Kidney epithelial cell (primary cell): Measurements from ENCODE around the gene REST. TPM values are rescaled to one million over a fixed set of nuclear protein-coding genes. Genes with fewer than 3 reads are reported as not detected.

Experiments
- DNase-seq: peaks from one replicate; pipeline ENCODE4 v3.0.0-alpha.2; 2010; ENCODE audit warnings: low read depth
- H3K27me3 ChIP-seq: 2 replicates; pipeline ENCODE4 v1.6.0; 2011; ENCODE audit warnings: low read length; ENCODE audit not compliant: control insufficient read depth, insufficient read depth
- H3K36me3 ChIP-seq: 2 replicates; pipeline ENCODE4 v1.5.1; 2011; ENCODE audit warnings: low read length; ENCODE audit not compliant: control insufficient read depth, insufficient read depth
- H3K4me3 ChIP-seq: 2 replicates; pipeline ENCODE4 v1.5.1; 2011; ENCODE audit warnings: low read depth, mild to moderate bottlenecking, control low read depth, low read length
- total RNA-seq: library from RNA; depleted of rRNA; stranded (reverse); fragments of >200 nt; gene quantifications from 2 replicates; pipeline ENCODE4 v1.2.3, GENCODE V29; 2015
- TF ChIP-seq, protein P1 (sequence below): IDR thresholded peaks from 2 replicates; pipeline ENCODE4 v1.5.1; 2011; ENCODE audit warnings: mild to moderate bottlenecking, moderate library complexity, low read length, control low read depth, inconsistent platforms; ENCODE audit not compliant: insufficient read depth, poor library complexity, severe bottlenecking

REST gene
- total RNA-seq, 1 donor from 2014 or later: 46.0 TPM

DNA sequence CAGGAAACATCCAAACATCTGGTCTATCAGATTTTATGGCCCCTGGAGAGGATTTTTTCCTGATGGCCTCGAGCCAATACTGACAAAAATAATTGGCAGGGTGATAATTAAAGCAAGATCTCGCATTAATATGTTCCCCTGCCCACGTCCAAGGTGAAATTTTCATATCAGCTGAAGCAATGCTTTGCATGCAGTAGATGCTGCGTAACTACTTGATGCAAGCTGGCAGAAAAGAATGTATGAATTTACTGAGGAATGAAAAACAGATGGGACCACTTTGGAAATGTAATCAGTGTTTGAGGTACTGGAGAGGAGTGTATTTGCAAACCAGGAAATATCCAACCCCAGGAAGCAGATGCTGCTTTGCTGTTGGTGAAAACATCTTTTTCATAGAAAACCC is 36.8 kb upstream of the REST start:
- Histone ChIP-seq H3K36me3 (no peaks in the 10 kb centered on the region), H3K27me3 (no peaks in the 10 kb centered on the region), H3K4me3 (no peak overlapping the region)
- TF ChIP-seq, protein P1, sequence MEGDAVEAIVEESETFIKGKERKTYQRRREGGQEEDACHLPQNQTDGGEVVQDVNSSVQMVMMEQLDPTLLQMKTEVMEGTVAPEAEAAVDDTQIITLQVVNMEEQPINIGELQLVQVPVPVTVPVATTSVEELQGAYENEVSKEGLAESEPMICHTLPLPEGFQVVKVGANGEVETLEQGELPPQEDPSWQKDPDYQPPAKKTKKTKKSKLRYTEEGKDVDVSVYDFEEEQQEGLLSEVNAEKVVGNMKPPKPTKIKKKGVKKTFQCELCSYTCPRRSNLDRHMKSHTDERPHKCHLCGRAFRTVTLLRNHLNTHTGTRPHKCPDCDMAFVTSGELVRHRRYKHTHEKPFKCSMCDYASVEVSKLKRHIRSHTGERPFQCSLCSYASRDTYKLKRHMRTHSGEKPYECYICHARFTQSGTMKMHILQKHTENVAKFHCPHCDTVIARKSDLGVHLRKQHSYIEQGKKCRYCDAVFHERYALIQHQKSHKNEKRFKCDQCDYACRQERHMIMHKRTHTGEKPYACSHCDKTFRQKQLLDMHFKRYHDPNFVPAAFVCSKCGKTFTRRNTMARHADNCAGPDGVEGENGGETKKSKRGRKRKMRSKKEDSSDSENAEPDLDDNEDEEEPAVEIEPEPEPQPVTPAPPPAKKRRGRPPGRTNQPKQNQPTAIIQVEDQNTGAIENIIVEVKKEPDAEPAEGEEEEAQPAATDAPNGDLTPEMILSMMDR: no peak
- no peak for DNase-seq

DNA sequence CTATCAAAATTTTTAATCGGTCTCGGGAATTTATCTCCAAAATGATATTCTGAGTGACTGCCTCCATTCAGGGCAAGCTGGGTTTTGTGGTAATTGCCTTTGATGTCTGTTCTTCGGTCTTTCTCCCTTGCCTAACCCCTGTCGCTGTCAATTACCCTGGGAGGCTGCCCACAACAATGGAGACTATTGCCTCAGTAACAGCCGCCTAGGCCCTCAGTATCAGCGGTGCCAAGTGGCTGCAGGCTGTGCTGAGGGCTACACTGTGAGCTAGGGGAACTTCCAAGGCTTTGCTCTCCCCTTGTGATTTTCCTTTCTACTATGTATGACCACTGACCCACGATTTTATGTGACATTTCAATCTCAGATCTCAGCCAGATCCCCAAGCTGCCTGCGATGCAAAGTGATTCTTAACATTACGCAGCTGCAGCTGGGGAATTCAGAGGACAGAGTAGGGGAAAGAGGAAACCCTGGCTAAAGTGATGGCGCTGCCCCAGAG is 36.3 kb upstream of the REST start:
- TF ChIP-seq, protein P1: no peak
- H3K36me3 ChIP-seq: no peaks in the 10 kb centered on the region
- DNase-seq: no peak
- no peak overlapping the region for H3K4me3 ChIP-seq
- no peaks in the 10 kb centered on the region for H3K27me3 ChIP-seq

DNA sequence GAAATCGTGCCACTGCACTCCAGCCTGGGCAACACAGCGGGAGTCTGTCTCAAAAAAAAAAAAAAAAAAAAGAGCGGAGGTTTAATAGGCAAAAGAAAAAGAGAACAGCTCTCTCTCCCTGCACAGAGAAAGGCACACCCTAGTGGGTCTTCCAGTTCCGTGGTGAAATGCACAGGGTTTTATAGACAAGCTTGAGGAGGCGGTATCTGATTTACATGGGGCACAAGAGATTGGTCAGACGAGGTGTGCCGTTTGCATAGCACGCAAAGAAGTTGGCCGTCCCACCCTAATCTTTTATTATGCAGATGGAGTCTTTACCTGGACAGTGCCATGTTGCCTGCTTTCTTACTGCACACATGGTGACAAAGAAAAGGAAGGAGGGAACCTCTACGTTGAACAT is 33.5 kb upstream of the REST start:
- no peak overlapping the region for H3K4me3 ChIP-seq
- TF ChIP-seq, protein P1: no peak
- no peaks in the 10 kb centered on the region for H3K36me3 ChIP-seq
- no peak for DNase-seq
- no peaks in the 10 kb centered on the region for H3K27me3 ChIP-seq

- no peak for DNase-seq
- Histone ChIP-seq H3K36me3 (no peaks in the 10 kb centered on the region), H3K4me3 (no peak overlapping the region), H3K27me3 (no peaks in the 10 kb centered on the region)
- TF ChIP-seq, protein P1: no peak
These were observed 32.8 kb upstream of the REST start for GRCh38 chr4:56874923-56875322.

DNA sequence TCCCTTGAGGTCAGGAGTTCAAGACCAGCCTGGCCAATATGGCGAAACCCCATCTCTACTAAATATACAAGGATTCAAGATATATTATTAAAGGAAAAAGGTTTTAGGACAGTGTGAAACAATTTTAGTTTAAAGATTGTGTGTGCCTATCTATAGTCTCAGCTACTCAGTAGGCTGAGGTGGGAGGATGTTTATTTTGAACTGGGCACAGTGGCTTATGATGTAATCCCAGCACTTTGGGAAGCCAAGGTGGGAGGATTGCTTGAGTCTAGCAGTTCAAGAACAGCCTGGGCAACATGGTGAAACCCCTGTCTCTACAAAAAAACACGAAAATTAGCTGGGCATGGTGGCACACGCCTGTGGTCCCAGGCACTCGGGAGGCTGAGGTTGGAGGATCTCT is 31.4 kb upstream of the REST start:
- Histone ChIP-seq H3K36me3 (no peaks in the 10 kb centered on the region), H3K4me3 (no peak overlapping the region), H3K27me3 (no peaks in the 10 kb centered on the region)
- TF ChIP-seq, protein P1: no peak
- no peak for DNase-seq

DNA sequence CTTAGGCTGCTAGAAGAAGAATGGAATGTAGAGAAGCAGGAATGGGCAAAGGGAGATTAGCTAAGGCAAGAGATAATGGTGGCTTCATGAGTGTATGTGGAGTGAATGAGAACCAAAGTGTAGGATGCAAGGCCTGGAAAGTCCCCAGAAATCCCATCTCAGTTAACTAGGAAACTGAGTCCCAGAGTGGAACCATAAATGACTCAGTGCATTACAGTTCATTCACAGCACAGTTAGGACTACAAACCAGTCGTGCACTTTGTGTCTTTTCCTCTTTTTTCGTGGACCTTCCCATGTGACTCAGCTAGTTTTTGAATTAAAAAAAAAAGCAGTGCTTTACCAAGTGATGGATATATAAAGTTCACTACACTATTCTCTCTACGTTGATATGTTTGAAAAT is 27.7 kb upstream of the REST start:
- Histone ChIP-seq H3K36me3 (no peaks in the 10 kb centered on the region), H3K27me3 (no peaks in the 10 kb centered on the region), H3K4me3 (no peak overlapping the region)
- no peak for DNase-seq
- TF ChIP-seq, protein P1: no peak
